Right lobe of liver (tissue), 6 donors: ENCODE data around the gene TCF7. TPM values are rescaled to one million over a fixed set of nuclear protein-coding genes. Genes with fewer than 3 reads are reported as not detected.

ENCODE experiments used
- ATAC-seq, 4 donors: fragments of 200-7000 bp; cut with Tn5 transposase; one replicate each; pipeline ENCODE4 v1.9.1; 2020; ENCODE audit warnings: mild to moderate bottlenecking in 4 of 4, moderate library complexity in 4 of 4
- DNase-seq, 3 donors: peaks; one replicate each; pipeline ENCODE4 v3.0.0-alpha.2; 2020
- H3K27ac ChIP-seq, 3 donors: fragments of 200-600 bp; one replicate each; pipeline ENCODE4 v1.8.0; 2022
- H3K27me3 ChIP-seq, 2 donors: fragments of 200-600 bp; one replicate each; pipeline ENCODE4 v1.8.0; 2022
- H3K36me3 ChIP-seq, 4 donors: fragments of 200-600 bp; sonication (generic) in 1 of 4; one replicate each; pipeline versions ENCODE4 v1.5.1 to v1.8.0; 2017 to 2022; ENCODE audit warnings: control low read depth in 1 of 4
- H3K4me1 ChIP-seq, 4 donors: fragments of 200-600 bp; sonication (generic) in 1 of 4; one replicate each; pipeline versions ENCODE4 v1.5.1 to v1.8.0; 2017 to 2022; ENCODE audit warnings: control low read depth in 1 of 4
- H3K4me3 ChIP-seq, 3 donors: fragments of 200-600 bp; one replicate each; pipeline ENCODE4 v1.8.0; 2022
- H3K9me3 ChIP-seq, 4 donors: fragments of 200-600 bp; sonication (generic) in 1 of 4; one replicate each; pipeline versions ENCODE4 v1.5.1 to v1.8.0; 2017 to 2022; ENCODE audit warnings: control low read depth in 1 of 4
- CTCF ChIP-seq, 4 donors: fragments of 200-600 bp in 3 of 4; fragments of 450-650 bp in 1 of 4; IDR thresholded peaks; one replicate each; pipeline versions ENCODE4 v1.5.1 to v1.8.0; 2016 to 2022; ENCODE audit warnings: antibody characterized with exemption in 4 of 4, mild to moderate bottlenecking in 2 of 4
- POLR2A ChIP-seq: fragments of 450-650 bp; IDR thresholded peaks from one replicate; pipeline ENCODE4 v1.6.1; 2017; ENCODE audit warnings: antibody characterized with exemption, mild to moderate bottlenecking
- WGBS: methylation state at CpG from one replicate; pipeline ENCODE4 v1.1.6; 2018; ENCODE audit warnings: low coverage, low lambda C conversion rate; ENCODE audit not compliant: insufficient coverage; ENCODE audit errors: missing lambda C conversion rate; 5-methylcytosine and 5-hydroxymethylcytosine counted together
- intact Hi-C, 2 donors: fragments of 100-400 bp; cut with DNase I; formaldehyde crosslinking; loops; one replicate each; pipeline versions ENCODE4 v1.11.2 to v1.14.1; 2022
- total RNA-seq, 6 experiments: library from RNA; depleted of rRNA in 2 of 6; stranded (reverse); fragments of >200 nt in 2 of 6; fragmentation: NEBNext Ultra II Directional in 3 of 6; extraction: Animal tissue kit (Norgen Biotek cat#: 25700) in 3 of 6; gene quantifications; one replicate each; pipeline versions ENCODE4 v1.1.0 to v1.2.4, GENCODE V29; 2016 to 2023
- donor health status: DM: no; HTN: yes; CAD: no.
- donor health status: DM: no; HTN: no; CAD: no.
- donor health status: DM: no; HTN: no; CAD: no.
- donor health status: DM: no; HTN: yes; CAD: no.
- donor health status: DM: no; HTN: yes; CAD: no.

The TCF7 gene
- total RNA-seq, 6 experiments from 2014 or later = 2.0 to 3.8 (median 2.7) TPM

GRCh38 chr5:134162592-134162991, 48.1 kb downstream of the TCF7 start:
- Histone ChIP-seq H3K9me3 (no peaks in the 10 kb centered on the region), H3K36me3 (peaks cover 0 to 76% (median 39%) of the 10 kb centered on the region in 4 donors), H3K27me3 (no peaks in the 10 kb centered on the region), H3K4me3 (no peak overlapping the region), H3K27ac (no peak overlapping the region), H3K4me1 (no peaks in the 10 kb centered on the region)
- 91% methylated on average over 5 of the region's 5 CpGs for WGBS
- ATAC-seq (no peak), DNase-seq (no peak)
- no peak for TF ChIP-seq POLR2A
- TF ChIP-seq CTCF (IDR thresholded peaks at IDR 0.05) = no peak
- intact Hi-C loops = no loop called here

GRCh38 chr5:134171972-134172371, 57.5 kb downstream of the TCF7 start:
- ATAC-seq (no peak), DNase-seq (no peak)
- TF ChIP-seq CTCF (IDR thresholded peaks at IDR 0.05) (no peak), POLR2A (no peak)
- 98% methylated on average over 4 of the region's 4 CpGs for WGBS
- intact Hi-C loops = no loop called here
- H3K27me3 ChIP-seq = no peaks in the 10 kb centered on the region
- no peak overlapping the region for H3K27ac ChIP-seq
- H3K4me3 ChIP-seq = no peak overlapping the region
- H3K4me1 ChIP-seq = peaks cover 0 to 17% (median 2%) of the 10 kb centered on the region in 4 donors
- no peaks in the 10 kb centered on the region for H3K9me3 ChIP-seq
- H3K36me3 ChIP-seq = peaks cover 0 to 64% (median 26%) of the 10 kb centered on the region in 4 donors

- DNase-seq = no peak
- WGBS = 14% methylated on average over 10 of the region's 10 CpGs
- intact Hi-C loops = no loop called here
- H3K27me3 ChIP-seq = no peaks in the 10 kb centered on the region
- H3K4me1 ChIP-seq = peaks cover 0 to 21% (median 5%) of the 10 kb centered on the region in 4 donors
- peak overlapping the region; percentile 68 to 86 (median 86) for H3K4me3 ChIP-seq
- no peaks in the 10 kb centered on the region for H3K9me3 ChIP-seq
- H3K36me3 ChIP-seq = peaks cover 0 to 35% (median 13%) of the 10 kb centered on the region in 4 donors
- H3K27ac ChIP-seq = peak overlapping the region in 2 of 3 donors; percentile 98 to 100
- TF ChIP-seq CTCF (IDR thresholded peaks at IDR 0.05) = no peak
- no peak for ATAC-seq
Measured at GRCh38 chr5:134174841-134175839, 60.7 kb downstream of the TCF7 start.

- TF ChIP-seq POLR2A (no peak), CTCF (IDR thresholded peaks at IDR 0.05) (no peak)
- peaks cover 0 to 27% (median 9%) of the 10 kb centered on the region in 4 donors for H3K36me3 ChIP-seq
- ATAC-seq (peak; percentile 34 to 46 (median 38)), DNase-seq (no peak)
- intact Hi-C loops = no loop called here
- H3K4me3 ChIP-seq = peak overlapping the region; percentile 68 to 86 (median 86)
- peaks cover 0 to 21% (median 5%) of the 10 kb centered on the region in 4 donors for H3K4me1 ChIP-seq
- H3K27ac ChIP-seq = peak overlapping the region; percentile 98 to 100 (median 100)
- no peaks in the 10 kb centered on the region for H3K27me3 ChIP-seq
- 1% methylated on average over 10 of the region's 31 CpGs for WGBS
- no peaks in the 10 kb centered on the region for H3K9me3 ChIP-seq
Measured at GRCh38 chr5:134175921-134176510, 61.5 kb downstream of the TCF7 start.
